Brain microvascular endothelial cell (primary cell): ENCODE data around the gene FAM53A.

Experiments
- DNase-seq: peaks from one replicate; pipeline ENCODE4 v3.0.0-alpha.2; 2020
- H3K27ac ChIP-seq: fragments of 250-450 bp; sonication (Bioruptor Pico); 2 replicates; pipeline ENCODE4 v1.5.1; 2020; ENCODE audit warnings: mild to moderate bottlenecking, moderate library complexity
- H3K27me3 ChIP-seq: fragments of 250-450 bp; sonication (Bioruptor Pico); replicated peaks from 2 replicates; pipeline ENCODE4 v1.5.1; 2020; ENCODE audit warnings: mild to moderate bottlenecking
- H3K36me3 ChIP-seq: fragments of 250-450 bp; sonication (Bioruptor Pico); replicated peaks from 2 replicates; pipeline ENCODE4 v1.5.1; 2020; ENCODE audit warnings: mild to moderate bottlenecking
- H3K4me3 ChIP-seq: 2 replicates; pipeline ENCODE4 v1.5.1; 2011; ENCODE audit warnings: low read depth, mild to moderate bottlenecking, control low read depth, low read length, moderate library complexity
- CTCF ChIP-seq: IDR thresholded peaks from 2 replicates; pipeline ENCODE4 v1.5.1; 2011; ENCODE audit warnings: low read depth, mild to moderate bottlenecking, moderate library complexity, low read length, control low read depth, inconsistent platforms; ENCODE audit errors: missing control alignments
- in situ Hi-C: cut with HindIII; loops from 2 replicates; pipeline ENCODE4 v1.10.0; 2017; ENCODE audit warnings: low sequenced_read_pairs, low pct_ligation_motif_present

FAM53A gene

GRCh38 chr4:1717129-1718094 is 33.3 kb upstream of the FAM53A start:
- DNase-seq, result no peak
- H3K4me3 ChIP-seq, result no peak overlapping the region
- no peaks in the 10 kb centered on the region for H3K27me3 ChIP-seq
- H3K27ac ChIP-seq, result no peak overlapping the region
- in situ Hi-C loops, result no loop called here
- H3K36me3 ChIP-seq, result no peaks in the 10 kb centered on the region
- no peak for TF ChIP-seq CTCF

GRCh38 chr4:1716065-1716945 is 32.2 kb upstream of the FAM53A start:
- DNase-seq, result no peak
- Histone ChIP-seq H3K4me3 (no peak overlapping the region), H3K36me3 (no peaks in the 10 kb centered on the region), H3K27ac (no peak overlapping the region), H3K27me3 (no peaks in the 10 kb centered on the region)
- in situ Hi-C loops, result no loop called here
- no peak for TF ChIP-seq CTCF

- H3K36me3 ChIP-seq, result peaks cover under 1% of the 10 kb centered on the region
- no peak overlapping the region for H3K4me3 ChIP-seq
- H3K27ac ChIP-seq, result no peak overlapping the region
- in situ Hi-C loops, result no loop called here
- DNase-seq, result no peak
- no peaks in the 10 kb centered on the region for H3K27me3 ChIP-seq
- no peak for TF ChIP-seq CTCF
Measured at GRCh38 chr4:1715002-1715758, 31.1 kb upstream of the FAM53A start.

- H3K27ac ChIP-seq, result no peak overlapping the region
- in situ Hi-C loops, result no loop called here
- H3K4me3 ChIP-seq, result no peak overlapping the region
- TF ChIP-seq CTCF, result no peak
- no peak for DNase-seq
- no peaks in the 10 kb centered on the region for H3K27me3 ChIP-seq
- H3K36me3 ChIP-seq, result peaks cover 6% of the 10 kb centered on the region
Measured at GRCh38 chr4:1714303-1715001, 30.3 kb upstream of the FAM53A start.
